GM10248 (cell line): ENCODE measurements around the gene NPAS2.

Experiments
- CTCF ChIA-PET: fragments of 300-600 bp; sonication (Branson Sonifier 250); formaldehyde crosslinking; extraction: SDS; loops from one replicate; lab custom pipeline; 2021; ENCODE audit warnings: antibody characterized with exemption; lab: Yijun Ruan, JAX
- POLR2A ChIA-PET: fragments of 350-650 bp; sonication (Branson Sonifier 250); formaldehyde crosslinking; extraction: SDS; loops from one replicate; lab custom pipeline; 2020; ENCODE audit warnings: antibody characterized with exemption; lab: Yijun Ruan, JAX
- DNase-seq: peaks from one replicate; pipeline ENCODE4 v3.0.0; 2012; ENCODE audit errors: extremely low spot score
- CTCF ChIP-seq: IDR thresholded peaks from 2 replicates; pipeline ENCODE4 v1.5.1; 2012; ENCODE audit warnings: mild to moderate bottlenecking, low read depth; ENCODE audit errors: extremely low read depth, missing control alignments, control extremely low read depth

Gene NPAS2

DNA sequence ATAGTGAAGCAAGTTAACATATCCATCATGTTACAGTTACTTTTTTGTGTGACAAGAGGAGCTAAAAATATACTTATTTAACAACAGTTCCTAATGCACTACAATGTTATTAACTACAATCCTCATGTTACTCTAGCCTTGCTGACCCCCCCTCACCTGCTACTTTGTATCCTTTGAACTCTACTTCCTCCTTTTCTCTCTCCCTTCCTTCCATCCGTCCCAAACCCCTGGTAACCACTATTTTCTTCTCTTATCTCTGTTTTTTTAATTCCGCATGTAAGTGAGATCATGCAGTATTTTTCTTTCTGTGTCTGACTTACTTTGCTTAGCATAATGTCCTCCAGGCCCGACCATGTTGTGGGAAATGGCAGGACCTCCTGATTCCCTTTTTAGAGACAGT is 59.4 kb downstream of the NPAS2 start:
- TF ChIP-seq CTCF = no peak
- CTCF ChIA-PET = no interaction called here
- no peak for DNase-seq
- POLR2A ChIA-PET = no interaction called here

- ChIA-PET POLR2A (no interaction called here), CTCF (no interaction called here)
- no peak for TF ChIP-seq CTCF
- no peak for DNase-seq
These were observed 60.1 kb downstream of the NPAS2 start for GRCh38 chr2:100880036-100880435.

DNA sequence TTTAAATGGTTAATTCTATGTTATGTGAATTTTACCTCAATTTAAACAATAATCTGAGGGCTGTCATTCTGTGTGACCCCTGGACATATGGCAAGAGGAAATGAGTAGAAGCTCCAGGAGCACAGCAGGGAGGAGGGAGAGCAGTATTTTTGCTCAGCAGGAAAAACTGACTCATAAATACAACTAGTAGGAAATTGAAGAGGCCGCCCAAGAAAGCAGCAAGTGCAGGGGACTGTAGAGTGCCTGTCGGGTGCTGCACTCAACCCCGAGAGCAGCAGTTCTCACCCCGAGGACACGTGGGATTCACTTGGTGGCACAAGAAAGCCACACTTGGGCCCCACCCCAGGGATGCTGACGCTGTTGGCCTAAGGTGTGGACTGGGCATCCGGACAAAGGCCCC is 60.8 kb downstream of the NPAS2 start:
- no peak for TF ChIP-seq CTCF
- ChIA-PET POLR2A (no interaction called here), CTCF (no interaction called here)
- DNase-seq = no peak

DNA sequence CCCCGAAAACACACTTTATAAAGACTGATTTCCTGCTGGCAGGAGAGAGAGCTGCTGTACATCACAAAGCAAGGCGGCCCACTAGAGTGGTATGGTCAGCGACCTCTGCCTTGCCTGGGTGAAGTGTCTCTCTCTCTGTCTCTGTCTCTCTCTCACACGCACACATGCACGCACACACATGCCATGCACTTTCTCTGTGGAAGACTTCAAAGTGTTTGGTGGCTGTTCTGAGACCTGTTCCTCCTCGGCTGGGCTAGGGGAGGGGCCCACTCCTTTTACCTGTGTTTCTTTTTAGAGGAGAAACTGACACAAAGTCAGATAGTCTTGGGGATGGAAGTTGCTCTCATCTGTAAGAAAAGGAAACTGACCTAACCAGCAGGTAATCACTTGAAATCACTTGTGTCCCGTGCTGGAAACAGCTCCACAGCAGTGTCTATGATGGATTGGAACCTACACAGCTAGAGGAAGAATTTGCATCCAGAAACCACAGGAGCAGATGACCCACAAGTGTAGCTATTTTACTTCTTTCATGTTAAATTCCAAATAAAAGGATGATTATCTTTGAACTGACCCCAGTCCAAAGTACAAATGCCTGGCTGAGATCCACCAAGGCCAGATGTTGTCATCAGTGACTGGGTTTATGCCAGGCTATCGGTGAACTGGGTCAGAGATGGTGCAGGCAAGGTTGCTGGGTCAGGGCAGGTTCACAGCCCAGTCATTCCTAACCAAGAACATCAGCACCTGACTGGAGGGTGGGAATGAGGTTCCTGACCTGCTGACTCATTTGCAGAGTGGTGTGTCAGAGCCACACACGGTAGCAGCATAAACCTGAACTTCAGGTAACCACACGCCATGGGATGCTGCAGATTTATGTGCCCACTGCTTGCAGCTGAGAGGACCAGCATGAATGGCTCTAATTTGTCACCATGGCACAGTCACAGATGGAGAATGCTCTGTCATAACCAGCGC is 63.0 kb downstream of the NPAS2 start:
- TF ChIP-seq CTCF = no peak
- CTCF ChIA-PET = no interaction called here
- no peak for DNase-seq
- POLR2A ChIA-PET = no interaction called here

DNA sequence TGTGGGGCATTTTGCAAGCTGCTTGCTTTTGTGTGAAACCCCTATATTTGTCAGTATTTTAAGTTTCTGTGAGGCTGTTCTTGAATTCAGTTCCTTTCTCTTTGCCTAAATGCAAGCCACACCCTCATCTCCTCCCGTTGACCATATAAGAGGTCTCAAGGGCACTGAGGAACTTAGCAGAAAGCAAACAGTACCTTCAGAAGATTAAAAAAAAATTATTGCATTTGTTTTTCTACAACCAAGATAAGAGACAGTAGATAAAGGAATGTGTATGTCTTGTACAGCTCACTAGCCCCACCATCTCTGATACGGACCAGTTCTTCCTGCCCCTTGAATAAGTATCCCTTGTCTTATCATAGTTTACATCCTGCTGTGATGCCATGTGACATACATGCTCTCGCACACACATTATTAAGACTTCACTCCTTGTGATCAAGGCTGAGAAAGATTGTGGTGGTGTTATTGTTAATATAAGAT is 64.2 kb downstream of the NPAS2 start:
- ChIA-PET CTCF (interaction anchor here (1.1 kb wide), 1 partner anchor 25 kb away, joined by 3 read pairs; no protein-coding TSS in a partner anchor), POLR2A (no interaction called here)
- no peak for DNase-seq

GRCh38 chr2:100886085-100886484 is 66.1 kb downstream of the NPAS2 start:
- DNase-seq = no peak
- CTCF ChIA-PET = interaction anchor here (0.7 to 1.4 kb wide), 3 partner anchors 9 to 21 kb away, joined by 3 to 4 read pairs (median 3); no protein-coding TSS in a partner anchor

More for the DNA sequence above, 64.2 kb downstream of the NPAS2 start:
- no peak for TF ChIP-seq CTCF

More at GRCh38 chr2:100886085-100886484, 66.1 kb downstream of the NPAS2 start:
- POLR2A ChIA-PET = no interaction called here
- TF ChIP-seq CTCF = no peak
